GM21360 (cell line): ENCODE measurements around the gene ASPSCR1.

Experiments used
- ATAC-seq: cut with Tn5 transposase; IDR thresholded peaks from one replicate; pipeline ENCODE4 v1.9.1; 2021; ENCODE audit warnings: mild to moderate bottlenecking, moderate library complexity; ENCODE audit not compliant: unreplicated experiment

The ASPSCR1 gene, protein sequence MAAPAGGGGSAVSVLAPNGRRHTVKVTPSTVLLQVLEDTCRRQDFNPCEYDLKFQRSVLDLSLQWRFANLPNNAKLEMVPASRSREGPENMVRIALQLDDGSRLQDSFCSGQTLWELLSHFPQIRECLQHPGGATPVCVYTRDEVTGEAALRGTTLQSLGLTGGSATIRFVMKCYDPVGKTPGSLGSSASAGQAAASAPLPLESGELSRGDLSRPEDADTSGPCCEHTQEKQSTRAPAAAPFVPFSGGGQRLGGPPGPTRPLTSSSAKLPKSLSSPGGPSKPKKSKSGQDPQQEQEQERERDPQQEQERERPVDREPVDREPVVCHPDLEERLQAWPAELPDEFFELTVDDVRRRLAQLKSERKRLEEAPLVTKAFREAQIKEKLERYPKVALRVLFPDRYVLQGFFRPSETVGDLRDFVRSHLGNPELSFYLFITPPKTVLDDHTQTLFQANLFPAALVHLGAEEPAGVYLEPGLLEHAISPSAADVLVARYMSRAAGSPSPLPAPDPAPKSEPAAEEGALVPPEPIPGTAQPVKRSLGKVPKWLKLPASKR

DNA sequence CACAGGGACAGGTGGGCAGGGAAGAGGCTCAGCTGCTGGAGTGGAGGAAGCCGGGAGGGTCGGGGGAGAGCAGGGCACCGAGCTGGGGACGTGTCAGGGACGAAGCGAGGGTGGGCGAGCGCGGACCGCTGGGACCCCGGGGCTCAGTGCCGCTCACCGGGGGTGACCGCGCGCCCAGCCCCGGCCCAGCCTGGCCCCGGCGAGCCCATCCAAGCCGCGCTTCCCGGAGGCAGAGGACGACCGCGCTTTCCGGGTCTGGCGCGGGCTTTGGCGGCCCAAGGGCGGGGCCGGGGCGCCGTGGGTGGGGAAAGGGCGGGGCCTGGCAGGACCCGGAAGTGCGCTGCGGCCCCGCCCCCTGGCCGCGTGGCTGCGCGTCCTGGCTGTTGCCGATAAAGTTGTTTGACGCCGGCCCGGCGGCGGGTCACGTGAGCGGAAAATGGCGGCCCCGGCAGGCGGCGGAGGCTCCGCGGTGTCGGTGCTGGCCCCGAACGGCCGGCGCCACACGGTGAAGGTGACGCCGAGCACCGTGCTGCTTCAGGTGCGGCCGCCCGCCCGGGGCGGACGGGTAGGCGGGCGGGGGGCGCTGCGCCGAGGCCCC is at the start of gene ASPSCR1:
Gene ASPSCR1, plus strand, starts transcription at position 419 of the 598 bp plus-strand sequence. Its CDS starts 18 bp downstream, at position 437.
- ATAC-seq, result peak; percentile 80

- peak; percentile 52 for ATAC-seq
Observed at GRCh38 chr17:81927653-81928543, 49.5 kb upstream of the ASPSCR1 start, which contains the start of gene MAFG. Gene MAFG (minus strand): TSS chr17:81927735. CDS start chr17:81923185, 4,550 bp downstream.

DNA sequence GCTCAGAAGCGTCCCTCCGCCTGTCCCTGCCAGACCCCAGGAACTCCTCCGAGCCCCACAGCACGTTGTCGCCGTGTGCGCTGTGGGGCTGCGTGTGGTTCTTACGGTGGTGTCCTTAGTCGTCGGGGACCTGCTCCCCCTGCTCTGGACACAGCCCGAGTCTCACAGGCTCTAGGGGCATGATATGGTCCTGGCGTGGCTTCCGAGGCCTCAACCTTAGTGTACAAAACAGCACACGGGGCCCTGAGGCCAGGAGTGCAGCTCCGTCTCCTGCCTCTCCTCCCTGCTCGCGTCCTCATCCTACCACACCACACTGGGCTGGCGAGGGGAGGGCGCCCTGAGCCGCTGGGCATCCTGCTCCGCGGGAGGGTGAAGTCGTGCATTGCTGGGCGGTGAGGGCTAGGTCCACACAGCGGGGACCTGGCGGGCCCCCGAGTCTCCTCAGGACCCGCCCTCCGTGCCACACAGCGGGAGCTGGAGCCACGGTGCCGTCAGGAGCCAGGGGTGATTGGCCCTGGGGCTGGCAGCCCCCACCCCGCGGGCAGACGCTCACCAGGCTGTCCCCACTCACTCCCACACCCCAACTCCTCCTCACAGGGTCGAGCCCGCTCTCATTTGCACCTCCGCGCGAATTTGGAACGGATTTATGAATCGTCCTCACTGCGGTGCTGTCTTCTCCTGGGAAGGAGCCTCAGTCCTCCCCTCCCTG is 48.7 kb upstream of the ASPSCR1 start:
- ATAC-seq, result no peak

GRCh38 chr17:81929253-81930141 is 47.9 kb upstream of the ASPSCR1 start:
- ATAC-seq, result no peak

GRCh38 chr17:81930142-81931125 is 47.0 kb upstream of the ASPSCR1 start:
- no peak for ATAC-seq

GRCh38 chr17:81931189-81931556 is 46.3 kb upstream of the ASPSCR1 start:
- ATAC-seq, result no peak

DNA sequence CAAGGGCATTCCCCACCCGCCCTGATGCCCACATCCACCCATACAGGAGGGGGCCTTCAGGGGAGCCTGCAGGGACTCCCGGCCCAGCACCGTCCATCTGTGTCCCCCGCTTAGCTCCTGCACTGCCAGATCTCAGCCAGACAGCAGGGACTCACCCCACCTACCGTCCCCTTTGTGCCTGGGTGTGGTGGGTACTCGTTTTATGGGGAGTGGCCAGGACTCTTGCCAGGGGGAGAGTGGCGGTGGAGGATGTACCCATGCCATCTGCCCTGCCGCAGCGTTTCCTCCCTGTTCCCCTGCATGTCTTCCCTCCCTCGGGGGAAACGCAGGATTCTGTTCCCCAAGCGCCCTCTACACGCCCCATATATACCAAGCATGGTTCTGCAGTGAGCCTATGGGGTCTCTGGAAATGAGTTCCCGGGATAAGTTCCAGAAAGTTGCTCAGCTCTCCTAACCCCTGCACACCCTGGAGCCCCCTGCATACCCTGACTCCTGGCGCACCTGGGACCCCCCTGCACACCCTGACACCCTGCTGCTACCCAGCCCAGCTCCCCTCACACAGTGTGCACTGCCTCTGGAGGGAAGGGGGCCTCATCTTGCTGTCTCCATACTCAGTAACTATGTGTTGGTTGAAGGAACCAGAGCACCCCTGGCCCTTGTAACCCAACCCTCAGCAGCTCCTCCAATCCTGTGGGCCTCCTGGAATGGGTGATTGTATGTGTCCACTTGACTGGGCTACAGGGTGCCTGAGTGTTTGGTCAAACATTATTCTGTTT is 45.7 kb upstream of the ASPSCR1 start:
- no peak for ATAC-seq

GRCh38 chr17:81932333-81932983 is 45.0 kb upstream of the ASPSCR1 start:
- ATAC-seq, result no peak

DNA sequence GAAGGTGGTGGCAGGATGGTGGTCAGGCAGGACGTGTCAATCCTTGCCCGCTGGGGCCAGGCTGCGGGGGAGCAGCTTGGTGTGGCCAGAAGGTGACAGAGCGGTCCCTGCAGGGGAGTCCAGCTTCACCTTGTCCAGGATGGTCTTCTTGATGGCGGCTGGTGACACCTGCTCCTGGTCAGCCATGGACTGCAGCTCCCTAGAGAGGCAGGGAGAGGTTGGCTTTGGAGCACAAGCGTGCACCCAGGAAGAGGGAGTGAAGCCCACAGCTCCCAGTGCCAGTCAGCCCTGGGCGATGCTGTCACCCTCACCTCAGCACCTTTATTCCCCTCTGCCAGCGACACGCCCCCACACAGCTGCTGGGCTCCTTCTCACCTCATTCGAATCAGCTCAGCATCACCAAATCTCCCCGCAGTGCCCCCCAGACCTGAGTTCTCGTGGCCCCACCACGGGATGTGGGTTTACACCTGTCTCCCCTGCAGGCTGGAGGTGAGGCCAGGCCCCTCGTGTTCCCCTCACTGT is 44.2 kb upstream of the ASPSCR1 start:
- ATAC-seq, result no peak

DNA sequence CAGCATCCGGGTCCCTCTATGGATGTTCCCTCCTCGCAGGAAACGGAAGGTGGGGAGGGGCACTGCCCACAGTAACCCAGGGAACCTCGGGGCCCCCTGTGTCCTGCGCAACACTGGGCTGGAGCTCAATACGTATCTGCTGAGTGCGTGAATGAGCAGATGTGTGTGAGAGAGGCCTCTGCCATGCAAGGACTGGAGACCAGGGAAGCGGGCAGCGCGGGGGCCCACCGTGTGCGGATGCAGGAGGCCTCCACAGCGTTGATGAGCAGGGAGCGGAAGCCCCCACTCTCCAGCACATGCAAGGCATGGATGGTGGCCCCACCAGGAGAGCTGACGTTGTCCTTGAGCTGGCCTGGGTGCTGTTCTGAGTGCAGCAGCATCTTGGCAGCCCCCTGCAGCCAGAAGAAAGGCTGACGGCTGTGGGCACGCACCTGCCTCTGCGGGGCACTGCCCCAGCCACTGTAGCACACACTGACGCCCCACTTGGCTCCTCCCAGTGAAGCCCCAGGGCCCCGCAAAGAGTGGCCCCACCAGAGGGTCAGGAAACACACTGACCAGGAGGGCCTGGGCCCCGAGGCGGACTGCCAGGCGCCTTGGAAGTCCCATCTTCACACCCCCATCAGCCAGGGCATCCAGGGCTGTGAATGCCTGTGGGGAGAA is 43.2 kb upstream of the ASPSCR1 start:
- no peak for ATAC-seq

DNA sequence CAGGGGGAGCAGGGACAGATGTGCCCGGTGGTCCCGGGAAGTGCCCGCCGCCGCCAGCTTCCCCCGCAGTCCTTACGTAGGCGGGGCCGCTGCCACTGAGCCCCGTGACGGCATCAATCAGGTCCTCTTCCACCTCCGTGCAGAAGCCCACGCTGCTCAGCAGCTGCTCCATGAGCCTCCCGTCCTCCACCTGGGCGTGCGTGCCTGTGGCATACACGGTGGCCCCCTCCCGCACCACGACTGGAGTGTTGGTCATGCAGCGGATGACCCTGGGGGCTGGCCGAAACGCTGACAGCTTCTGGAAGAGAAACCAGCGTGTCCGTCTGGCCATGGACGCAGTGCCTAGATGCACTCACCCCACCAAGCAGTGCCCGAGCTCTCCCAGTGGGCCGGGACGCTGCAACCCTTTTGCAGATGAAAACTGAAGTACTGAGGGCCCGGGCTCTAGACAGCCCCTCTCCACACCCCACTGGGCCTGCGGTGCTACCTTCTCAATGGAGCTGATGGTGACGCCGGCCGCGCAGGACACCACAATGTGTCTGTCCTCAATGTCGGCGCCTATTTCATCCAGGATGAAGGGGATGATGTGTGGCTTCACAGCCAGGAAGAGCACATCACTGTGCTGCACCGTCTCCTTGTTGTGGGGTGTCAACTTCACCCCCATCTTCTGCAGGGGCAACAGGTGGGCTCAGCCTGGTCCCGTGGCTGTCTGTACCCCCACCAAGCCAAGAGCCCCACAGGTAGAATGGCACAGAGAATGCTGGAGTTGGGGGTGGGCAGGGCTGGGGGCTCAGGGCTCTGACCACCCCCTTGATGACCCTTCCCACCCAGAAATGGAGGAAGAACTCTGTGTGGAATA is 42.4 kb upstream of the ASPSCR1 start:
- no peak for ATAC-seq

DNA sequence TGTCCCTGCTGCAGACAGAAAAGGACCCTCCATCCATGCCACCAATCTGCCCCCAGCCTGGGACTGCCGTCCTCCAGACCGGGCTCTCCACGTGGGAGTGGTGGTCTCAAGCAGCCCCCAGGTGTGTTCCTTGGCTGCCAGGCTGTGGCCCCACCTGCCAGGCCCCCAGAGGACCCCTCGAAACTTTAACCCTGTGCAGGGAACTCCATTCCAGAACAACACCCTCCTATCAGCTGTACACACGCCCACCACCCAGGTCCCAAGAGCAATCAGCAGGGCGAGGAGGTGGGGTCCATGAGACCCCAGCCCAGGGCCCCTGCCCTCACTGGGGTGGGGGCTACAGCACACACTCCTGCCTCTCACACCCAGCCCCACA is 41.7 kb upstream of the ASPSCR1 start:
- ATAC-seq, result no peak

DNA sequence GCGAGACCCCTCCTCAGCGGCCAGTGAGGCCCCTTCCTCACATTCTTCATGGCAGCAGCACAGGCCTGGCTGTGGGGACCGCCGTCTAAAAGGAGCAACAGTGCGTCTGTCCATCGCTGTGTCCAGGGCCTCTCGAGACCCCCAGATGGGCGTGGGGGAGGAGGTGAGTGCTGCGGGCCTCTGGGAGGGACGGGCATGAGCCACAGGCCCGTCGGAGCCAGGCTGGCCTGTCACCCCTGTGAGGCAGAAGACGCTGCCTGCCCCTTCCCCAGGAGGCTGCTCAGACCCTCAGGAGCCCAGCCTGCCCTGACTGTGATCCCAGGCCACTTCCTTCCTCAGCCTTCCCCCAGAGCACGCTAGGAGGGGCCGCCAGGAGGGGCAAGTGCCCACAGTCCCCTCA is 38.2 kb upstream of the ASPSCR1 start:
- ATAC-seq, result no peak

- ATAC-seq, result no peak
Observed at GRCh38 chr17:81939881-81940385, 37.5 kb upstream of the ASPSCR1 start.
